Natural killer cell (primary cell): ENCODE measurements around the gene ASPDH. TPM values are rescaled to one million over a fixed set of nuclear protein-coding genes. Genes with fewer than 3 reads are reported as not detected.

Experiments
- ATAC-seq, 3 donors: fragments of 150-1000 bp in 2 of 3; fragments of 200-7000 bp in 1 of 3; cut with Tn5 transposase; 1 replicate in 1 of 3; 2 replicates in 2 of 3; pipeline ENCODE4 v1.10.0; 2021; ENCODE audit warnings: mild to moderate bottlenecking in 2 of 3, moderate library complexity in 2 of 3
- DNase-seq, 2 donors: peaks; one replicate each; pipeline versions ENCODE4 v3.0.0 to v3.0.0-alpha.2; 2013 to 2021; ENCODE audit warnings: mixed read lengths in 1 of 2
- H3K27ac ChIP-seq: one replicate; pipeline ENCODE4 v1.5.1; 2013; ENCODE audit warnings: mild to moderate bottlenecking, low read length
- H3K27me3 ChIP-seq: one replicate; pipeline ENCODE4 v1.6.1; 2013; ENCODE audit warnings: low read length; ENCODE audit not compliant: control insufficient read depth, insufficient read depth
- H3K36me3 ChIP-seq: one replicate; pipeline ENCODE4 v1.6.1; 2013; ENCODE audit warnings: low read length; ENCODE audit not compliant: control insufficient read depth, insufficient read depth
- H3K4me1 ChIP-seq: one replicate; pipeline ENCODE4 v1.6.1; 2013; ENCODE audit warnings: low read length; ENCODE audit not compliant: control insufficient read depth, insufficient read depth
- H3K4me3 ChIP-seq: one replicate; pipeline ENCODE4 v1.5.1; 2013; ENCODE audit warnings: low read length
- H3K9me3 ChIP-seq: one replicate; pipeline ENCODE4 v1.6.1; 2013; ENCODE audit warnings: low read length; ENCODE audit not compliant: control insufficient read depth, insufficient read depth
- H3K27ac Mint-ChIP-seq, 2 donors: one replicate each; pipeline ENCODE4 v1.8.0; 2022; ENCODE audit warnings: mild to moderate bottlenecking in 2 of 2, mixed read lengths in 2 of 2, moderate library complexity in 1 of 2
- H3K27me3 Mint-ChIP-seq, 2 donors: one replicate each; pipeline ENCODE4 v1.8.0; 2022; ENCODE audit warnings: low read depth in 2 of 2, mixed read lengths in 2 of 2
- H3K36me3 Mint-ChIP-seq: one replicate; pipeline ENCODE4 v1.8.0; 2022; ENCODE audit warnings: mixed read lengths
- H3K4me1 Mint-ChIP-seq, 2 donors: one replicate each; pipeline ENCODE4 v1.8.0; 2022; ENCODE audit warnings: mixed read lengths in 2 of 2
- H3K4me3 Mint-ChIP-seq: one replicate; pipeline ENCODE4 v1.8.0; 2022; ENCODE audit warnings: mild to moderate bottlenecking, moderate library complexity, mixed read lengths
- H3K9me3 Mint-ChIP-seq, 2 donors: one replicate each; pipeline ENCODE4 v1.8.0; 2022; ENCODE audit warnings: mixed read lengths in 2 of 2
- WGBS: methylation state at CpG from one replicate; pipeline ENCODE4 v1.1.7; 2013; ENCODE audit warnings: missing lambda C conversion rate; ENCODE audit not compliant: insufficient coverage; 5-methylcytosine and 5-hydroxymethylcytosine counted together
- intact Hi-C: fragments of 100-400 bp; cut with micrococcal nuclease; formaldehyde crosslinking; loops from one replicate; pipeline ENCODE4 v1.14.2; 2022
- total RNA-seq, 4 donors: library from RNA; stranded (reverse); fragments of 120-200 nt in 1 of 4; gene quantifications; one replicate each; pipeline versions ENCODE4 v1.2.3 to v1.2.4, GENCODE V29; 2013 to 2022
- TF ChIP-seq, protein P1 (sequence below): fragments of 200-600 bp; IDR thresholded peaks from one replicate; pipeline ENCODE4 v1.8.0; 2022; ENCODE audit warnings: antibody characterized with exemption

The ASPDH gene
- total RNA-seq, 3 donors from 2014 or later (not counting 1 experiment from before 2014, with no cell fraction given): not detected

GRCh38 chr19:50537306-50537685, 23.6 kb upstream of the ASPDH start:
- DNase-seq: no peak
- no peak overlapping the region for H3K27ac ChIP-seq
- Mint-ChIP-seq H3K9me3 (peaks cover 5 to 6% of the 10 kb centered on the region in 2 donors), H3K4me1 (no peaks in the 10 kb centered on the region), H3K36me3 (peaks cover 8% of the 10 kb centered on the region), H3K27ac (no peak overlapping the region), H3K27me3 (peaks cover 8 to 17% of the 10 kb centered on the region in 2 donors), H3K4me3 (no peak overlapping the region)
- peaks cover 2% of the 10 kb centered on the region for H3K9me3 ChIP-seq
- ATAC-seq: no peak
- intact Hi-C loops: loop anchor here (1.0 kb wide), 1 partner anchor 246 kb away; no protein-coding TSS in a partner anchor
- H3K27me3 ChIP-seq: no peaks in the 10 kb centered on the region
- H3K4me1 ChIP-seq: no peaks in the 10 kb centered on the region
- 73% methylated on average over 18 of the region's 18 CpGs for WGBS
- no peaks in the 10 kb centered on the region for H3K36me3 ChIP-seq
- TF ChIP-seq, protein P1, sequence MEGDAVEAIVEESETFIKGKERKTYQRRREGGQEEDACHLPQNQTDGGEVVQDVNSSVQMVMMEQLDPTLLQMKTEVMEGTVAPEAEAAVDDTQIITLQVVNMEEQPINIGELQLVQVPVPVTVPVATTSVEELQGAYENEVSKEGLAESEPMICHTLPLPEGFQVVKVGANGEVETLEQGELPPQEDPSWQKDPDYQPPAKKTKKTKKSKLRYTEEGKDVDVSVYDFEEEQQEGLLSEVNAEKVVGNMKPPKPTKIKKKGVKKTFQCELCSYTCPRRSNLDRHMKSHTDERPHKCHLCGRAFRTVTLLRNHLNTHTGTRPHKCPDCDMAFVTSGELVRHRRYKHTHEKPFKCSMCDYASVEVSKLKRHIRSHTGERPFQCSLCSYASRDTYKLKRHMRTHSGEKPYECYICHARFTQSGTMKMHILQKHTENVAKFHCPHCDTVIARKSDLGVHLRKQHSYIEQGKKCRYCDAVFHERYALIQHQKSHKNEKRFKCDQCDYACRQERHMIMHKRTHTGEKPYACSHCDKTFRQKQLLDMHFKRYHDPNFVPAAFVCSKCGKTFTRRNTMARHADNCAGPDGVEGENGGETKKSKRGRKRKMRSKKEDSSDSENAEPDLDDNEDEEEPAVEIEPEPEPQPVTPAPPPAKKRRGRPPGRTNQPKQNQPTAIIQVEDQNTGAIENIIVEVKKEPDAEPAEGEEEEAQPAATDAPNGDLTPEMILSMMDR: no peak
- no peak overlapping the region for H3K4me3 ChIP-seq

- Mint-ChIP-seq H3K9me3 (peaks cover 5 to 6% of the 10 kb centered on the region in 2 donors), H3K36me3 (peaks cover 8% of the 10 kb centered on the region), H3K27me3 (peaks cover 10 to 19% of the 10 kb centered on the region in 2 donors), H3K4me1 (no peaks in the 10 kb centered on the region), H3K27ac (no peak overlapping the region), H3K4me3 (no peak overlapping the region)
- H3K36me3 ChIP-seq: no peaks in the 10 kb centered on the region
- no peaks in the 10 kb centered on the region for H3K4me1 ChIP-seq
- peaks cover 4% of the 10 kb centered on the region for H3K9me3 ChIP-seq
- H3K27me3 ChIP-seq: no peaks in the 10 kb centered on the region
- no peak overlapping the region for H3K4me3 ChIP-seq
- intact Hi-C loops: loop anchor here (1.0 kb wide), 1 partner anchor 247 kb away; no protein-coding TSS in a partner anchor
- TF ChIP-seq, protein P1: no peak
- DNase-seq: no peak
- 90% methylated on average over 16 of the region's 16 CpGs for WGBS
- no peak for ATAC-seq
- H3K27ac ChIP-seq: no peak overlapping the region
Observed at GRCh38 chr19:50536662-50537305, 23.1 kb upstream of the ASPDH start.

DNA sequence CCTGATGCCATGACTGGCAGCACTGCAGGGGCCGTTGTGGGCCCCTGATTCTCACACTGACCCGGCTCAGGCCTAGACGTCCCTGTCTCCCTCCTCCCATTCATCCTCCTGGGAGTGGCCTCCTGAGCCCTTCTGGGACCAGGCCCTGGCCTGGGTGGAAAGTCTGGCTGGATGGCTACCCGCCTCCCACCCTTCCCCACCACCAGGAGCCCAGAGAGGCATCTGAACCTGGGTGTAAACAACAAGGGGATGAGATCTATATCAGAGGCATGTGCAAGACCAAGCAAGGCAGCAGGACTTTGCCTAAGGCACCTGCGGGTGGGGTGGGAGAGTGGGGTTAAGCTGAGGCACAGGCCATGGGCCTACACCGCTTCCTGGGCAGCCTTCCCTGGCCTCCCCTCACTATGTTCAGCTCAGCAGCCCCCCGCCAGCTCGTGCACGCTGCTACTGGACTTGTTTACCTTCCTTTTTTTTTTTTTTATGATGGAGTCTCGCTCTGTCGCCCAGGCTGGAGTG, 22.0 kb upstream of the ASPDH start:
- Histone ChIP-seq H3K27ac (no peak overlapping the region), H3K4me3 (no peak overlapping the region), H3K36me3 (no peaks in the 10 kb centered on the region), H3K9me3 (peaks cover 4% of the 10 kb centered on the region), H3K27me3 (no peaks in the 10 kb centered on the region), H3K4me1 (no peaks in the 10 kb centered on the region)
- WGBS: 77% methylated on average over 11 of the region's 11 CpGs
- Mint-ChIP-seq H3K27ac (no peak overlapping the region), H3K9me3 (peaks cover 5 to 6% of the 10 kb centered on the region in 2 donors), H3K4me1 (no peaks in the 10 kb centered on the region), H3K27me3 (peaks cover 10 to 19% of the 10 kb centered on the region in 2 donors), H3K4me3 (no peak overlapping the region), H3K36me3 (peaks cover 8% of the 10 kb centered on the region)
- intact Hi-C loops: no loop called here
- DNase-seq: no peak
- TF ChIP-seq, protein P1: no peak
- ATAC-seq: no peak
